ENCODE measurements around the gene CCDC169.

CCDC169 gene

GRCh38 chr13:36242761-36243160 lies 54.9 kb downstream of the CCDC169 start:
- no peak for DNase-seq (ENCODE audit: low spot score)

- DNase-seq (ENCODE audit: low spot score) = no peak
Observed at GRCh38 chr13:36231236-36231635, 66.4 kb downstream of the CCDC169 start.

GRCh38 chr13:36224730-36225129 lies 72.9 kb downstream of the CCDC169 start:
- no peak for DNase-seq (ENCODE audit: low spot score)

- DNase-seq (ENCODE audit: low spot score) = no peak
Observed at GRCh38 chr13:36219883-36220282, 77.7 kb downstream of the CCDC169 start.

- DNase-seq (ENCODE audit: low spot score) = no peak
Observed at GRCh38 chr13:36217456-36217855, 80.2 kb downstream of the CCDC169 start.

GRCh38 chr13:36214163-36214921 lies 83.3 kb downstream of the CCDC169 start, which contains the start of gene SOHLH2:
SOHLH2 (minus strand) TSS chr13:36214556; CDS start chr13:36214526, 30 bp downstream.
- DNase-seq (ENCODE audit: low spot score) = no peak

GRCh38 chr13:36212789-36213188 lies 84.8 kb downstream of the CCDC169 start:
- no peak for DNase-seq (ENCODE audit: low spot score)

GRCh38 chr13:36211567-36211966 lies 86.0 kb downstream of the CCDC169 start:
- no peak for DNase-seq (ENCODE audit: low spot score)

- no peak for DNase-seq (ENCODE audit: low spot score)
Observed at GRCh38 chr13:36210738-36211137, 86.9 kb downstream of the CCDC169 start.

GRCh38 chr13:36207672-36208071 lies 89.9 kb downstream of the CCDC169 start:
- DNase-seq (ENCODE audit: low spot score) = no peak

- no peak for DNase-seq (ENCODE audit: low spot score)
Observed at GRCh38 chr13:36193151-36193855, 104.3 kb downstream of the CCDC169 start.

GRCh38 chr13:36192166-36192565 lies 105.4 kb downstream of the CCDC169 start:
- DNase-seq (ENCODE audit: low spot score) = no peak

GRCh38 chr13:36190771-36191170 lies 106.8 kb downstream of the CCDC169 start:
- no peak for DNase-seq (ENCODE audit: low spot score)

GRCh38 chr13:36188441-36188840 lies 109.2 kb downstream of the CCDC169 start:
- DNase-seq (ENCODE audit: low spot score) = no peak

GRCh38 chr13:36183901-36184300 lies 113.7 kb downstream of the CCDC169 start:
- no peak for DNase-seq (ENCODE audit: low spot score)

Measured in germinal center (tissue), 1 donor.